LNCaP clone FGC (cell line): Measurements from ENCODE around the gene NOTCH4.
A peak's percentile ranks its signal among the peaks of the same experiment; 100 is the strongest.
"Not testable (repeated sequence)": the region's sequence is repeated elsewhere in the genome, so short reads cannot be mapped to it uniquely, and the experiment has no call there.

Experiments
- DNase-seq: peaks from one replicate; pipeline ENCODE4 v3.0.0-alpha.2; 2011; ENCODE audit warnings: low read depth
- H3K4me3 ChIP-seq: 2 replicates; pipeline ENCODE4 v1.5.1; 2011; ENCODE audit warnings: mild to moderate bottlenecking, low read depth, low read length, control low read depth
- TF ChIP-seq, protein P1 (sequence below): IDR thresholded peaks from 2 replicates; pipeline ENCODE4 v1.5.1; 2012; ENCODE audit warnings: mild to moderate bottlenecking; ENCODE audit not compliant: control insufficient read depth, insufficient read depth; ENCODE audit errors: extremely low read depth

Gene NOTCH4

DNA sequence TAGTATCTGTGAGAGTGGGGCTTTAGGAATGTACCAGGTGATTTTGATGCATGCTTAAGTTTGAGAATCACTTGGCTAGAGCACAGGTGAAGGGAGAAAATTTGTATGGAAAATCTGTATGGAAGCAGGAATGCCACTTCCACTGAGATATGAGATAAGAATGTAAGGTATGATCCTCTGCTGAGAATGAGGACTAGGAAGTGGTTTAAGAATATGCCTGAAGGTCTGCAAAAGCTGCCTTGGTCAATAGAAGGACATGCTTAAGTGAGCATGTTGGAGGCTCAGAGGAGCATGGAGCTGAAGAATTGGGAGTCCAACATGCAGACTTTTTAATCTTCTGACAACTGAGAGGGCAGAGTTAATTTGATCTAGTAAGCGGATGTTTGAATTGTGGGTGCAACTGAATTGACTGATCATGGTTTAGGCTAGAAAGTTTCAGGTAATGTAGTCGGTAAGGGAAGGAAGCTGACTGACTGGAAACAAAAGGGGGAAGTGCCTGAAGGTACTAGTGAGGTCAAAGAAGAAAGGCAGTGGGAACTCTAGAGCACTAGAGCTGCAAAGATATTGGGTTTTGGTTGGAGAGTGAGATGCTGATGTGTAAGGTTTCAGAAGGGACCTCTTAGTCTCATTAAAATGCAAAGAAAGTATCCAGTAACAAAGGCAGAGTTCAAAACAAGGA is 28.6 kb upstream of the NOTCH4 start:
- H3K4me3 ChIP-seq: no peak overlapping the region

DNA sequence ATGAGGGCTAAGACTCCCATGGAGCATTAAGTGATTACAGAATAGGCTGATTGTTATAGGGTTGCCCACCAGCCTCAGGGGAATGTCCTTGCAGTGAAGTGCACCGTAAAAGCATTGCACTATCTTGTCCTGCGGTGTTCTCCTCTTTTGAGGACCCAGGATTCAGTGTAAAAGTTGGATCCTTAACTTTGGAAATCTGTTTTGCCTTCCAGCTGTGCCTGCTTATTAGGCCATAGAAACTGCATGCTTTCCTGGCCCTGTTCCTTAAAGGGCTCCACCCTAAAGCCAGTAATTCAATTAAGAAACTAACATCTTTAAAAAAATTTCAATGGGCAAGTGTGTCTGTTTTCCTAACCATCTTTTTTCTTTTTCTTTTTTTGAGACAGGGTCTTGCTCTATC is 25.4 kb upstream of the NOTCH4 start:
- no peak for DNase-seq
- TF ChIP-seq, protein P1, sequence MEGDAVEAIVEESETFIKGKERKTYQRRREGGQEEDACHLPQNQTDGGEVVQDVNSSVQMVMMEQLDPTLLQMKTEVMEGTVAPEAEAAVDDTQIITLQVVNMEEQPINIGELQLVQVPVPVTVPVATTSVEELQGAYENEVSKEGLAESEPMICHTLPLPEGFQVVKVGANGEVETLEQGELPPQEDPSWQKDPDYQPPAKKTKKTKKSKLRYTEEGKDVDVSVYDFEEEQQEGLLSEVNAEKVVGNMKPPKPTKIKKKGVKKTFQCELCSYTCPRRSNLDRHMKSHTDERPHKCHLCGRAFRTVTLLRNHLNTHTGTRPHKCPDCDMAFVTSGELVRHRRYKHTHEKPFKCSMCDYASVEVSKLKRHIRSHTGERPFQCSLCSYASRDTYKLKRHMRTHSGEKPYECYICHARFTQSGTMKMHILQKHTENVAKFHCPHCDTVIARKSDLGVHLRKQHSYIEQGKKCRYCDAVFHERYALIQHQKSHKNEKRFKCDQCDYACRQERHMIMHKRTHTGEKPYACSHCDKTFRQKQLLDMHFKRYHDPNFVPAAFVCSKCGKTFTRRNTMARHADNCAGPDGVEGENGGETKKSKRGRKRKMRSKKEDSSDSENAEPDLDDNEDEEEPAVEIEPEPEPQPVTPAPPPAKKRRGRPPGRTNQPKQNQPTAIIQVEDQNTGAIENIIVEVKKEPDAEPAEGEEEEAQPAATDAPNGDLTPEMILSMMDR: no peak
- H3K4me3 ChIP-seq: no peak overlapping the region

More for the DNA sequence above, 28.6 kb upstream of the NOTCH4 start:
- TF ChIP-seq, protein P1: no peak
- no peak for DNase-seq

DNA sequence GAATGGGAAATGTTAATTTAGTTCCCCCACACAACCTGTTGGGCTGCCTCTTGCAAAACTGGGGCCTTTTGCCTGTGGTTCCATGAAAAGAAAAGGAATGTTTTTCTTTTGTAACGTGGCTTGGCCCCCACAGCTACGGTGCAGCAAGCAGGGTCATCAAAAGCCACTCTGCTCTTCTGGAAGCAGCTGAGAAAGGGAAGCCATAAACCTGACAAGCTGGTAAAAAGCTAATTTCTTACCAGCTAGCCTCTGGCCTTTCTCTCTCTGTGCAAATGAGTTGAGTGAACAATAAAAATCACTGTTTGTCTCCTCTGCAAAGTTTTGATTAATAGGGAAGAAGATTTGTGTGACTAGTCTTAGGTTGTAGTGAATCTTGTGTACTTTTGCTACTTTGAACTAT is 23.5 kb upstream of the NOTCH4 start:
- H3K4me3 ChIP-seq: no peak overlapping the region
- no peak for DNase-seq
- TF ChIP-seq, protein P1: no peak

DNA sequence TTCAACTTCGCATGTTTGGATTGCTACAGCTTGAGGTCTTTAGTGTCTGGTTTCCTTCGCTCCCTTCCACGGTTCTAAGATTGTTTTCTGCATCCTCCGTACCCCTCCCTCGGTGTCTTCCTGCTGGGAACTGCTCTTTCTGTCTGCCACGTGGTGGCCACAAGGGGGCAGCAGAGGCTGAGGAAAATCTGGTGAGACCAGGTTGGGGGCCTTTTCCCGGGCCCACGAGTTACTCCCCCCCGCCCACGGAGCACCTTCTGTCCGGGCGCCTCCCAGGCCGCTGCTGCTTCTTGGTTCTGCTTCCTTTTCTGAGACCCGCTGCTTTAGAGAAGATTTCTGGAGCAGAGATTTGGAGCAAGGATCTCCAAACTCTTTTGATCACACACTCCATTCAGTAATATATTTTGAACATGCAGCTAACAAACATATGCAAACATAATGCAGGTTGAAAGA is 21.1 kb upstream of the NOTCH4 start:
- DNase-seq: no peak
- TF ChIP-seq, protein P1: peak; percentile 83
- H3K4me3 ChIP-seq: no peak overlapping the region

DNA sequence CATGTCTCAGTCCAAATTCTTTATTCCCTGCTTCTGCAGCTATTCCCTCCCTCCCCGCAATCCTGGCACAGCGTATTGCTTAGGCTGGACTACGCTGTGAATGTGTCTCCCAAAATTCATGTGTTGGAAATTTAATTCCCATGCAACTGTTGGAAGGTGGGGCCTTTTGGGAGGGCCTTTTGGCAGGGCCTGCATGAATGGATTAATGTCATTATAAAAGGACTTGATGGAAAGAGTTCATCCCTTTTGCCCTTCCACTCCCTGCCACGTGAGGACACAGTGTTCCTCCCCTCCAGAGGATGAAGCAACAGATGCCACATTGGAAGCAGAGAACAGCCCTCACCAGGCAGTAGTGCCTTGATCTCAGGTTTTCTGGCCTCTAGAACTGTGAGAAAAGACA is 20.4 kb upstream of the NOTCH4 start:
- TF ChIP-seq, protein P1: no peak
- H3K4me3 ChIP-seq: no peak overlapping the region
- no peak for DNase-seq

DNA sequence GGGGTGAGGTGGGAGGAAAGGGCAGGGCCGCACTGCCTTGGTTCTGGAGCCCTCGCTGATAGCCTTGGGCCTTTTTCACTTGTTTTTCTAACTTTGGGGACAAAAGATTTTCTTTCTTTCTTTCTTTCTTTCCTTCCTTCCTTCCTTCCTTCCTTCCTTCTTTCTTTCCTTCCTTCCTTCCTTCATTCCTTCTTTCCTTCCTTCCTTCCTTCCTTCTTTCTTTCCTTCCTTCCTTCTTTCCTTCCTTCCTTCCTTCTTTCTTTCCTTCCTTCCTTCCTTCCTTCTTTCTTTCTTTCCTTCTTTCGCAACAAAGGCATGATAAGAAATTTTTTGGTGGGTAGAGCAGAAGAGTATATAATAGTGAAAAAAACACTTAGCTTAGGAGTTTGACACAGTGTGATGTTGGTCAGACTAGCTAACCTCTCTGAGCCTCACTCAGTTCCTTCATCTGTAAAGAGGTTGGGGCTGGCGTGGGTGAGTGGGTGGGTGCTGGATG is 18.5 kb upstream of the NOTCH4 start:
- DNase-seq, H3K4me3 ChIP-seq: not testable (repeated sequence)

DNA sequence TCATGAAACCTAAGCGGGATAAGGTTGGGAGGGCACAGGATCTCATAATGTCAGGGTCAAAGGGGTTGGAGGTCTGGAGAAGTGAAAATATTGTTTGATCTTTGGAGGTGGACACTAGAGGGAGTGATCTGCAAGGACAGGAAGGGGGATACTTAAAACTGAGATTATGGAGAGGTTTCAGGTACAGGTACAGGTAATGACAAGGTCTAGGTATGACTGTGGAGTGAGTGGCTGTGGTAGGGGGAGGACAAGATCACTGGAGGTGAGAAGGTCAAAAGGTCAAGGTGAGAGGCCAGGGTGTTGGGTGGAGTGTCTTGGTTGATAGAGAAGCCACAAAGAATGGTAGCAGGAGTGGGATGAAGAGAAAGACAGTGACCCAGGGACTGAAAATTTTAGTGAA is 16.8 kb upstream of the NOTCH4 start:
- H3K4me3 ChIP-seq: no peak overlapping the region
- DNase-seq: no peak
- TF ChIP-seq, protein P1: no peak
